Measurements from ENCODE around the gene DHX29. TPM values are rescaled to one million over a fixed set of nuclear protein-coding genes. Genes with fewer than 3 reads are reported as not detected.
"Not testable (repeated sequence)": the region's sequence is repeated elsewhere in the genome, so short reads cannot be mapped to it uniquely, and the experiment has no call there.

The DHX29 gene
- total RNA-seq = 31.6 TPM

DNA sequence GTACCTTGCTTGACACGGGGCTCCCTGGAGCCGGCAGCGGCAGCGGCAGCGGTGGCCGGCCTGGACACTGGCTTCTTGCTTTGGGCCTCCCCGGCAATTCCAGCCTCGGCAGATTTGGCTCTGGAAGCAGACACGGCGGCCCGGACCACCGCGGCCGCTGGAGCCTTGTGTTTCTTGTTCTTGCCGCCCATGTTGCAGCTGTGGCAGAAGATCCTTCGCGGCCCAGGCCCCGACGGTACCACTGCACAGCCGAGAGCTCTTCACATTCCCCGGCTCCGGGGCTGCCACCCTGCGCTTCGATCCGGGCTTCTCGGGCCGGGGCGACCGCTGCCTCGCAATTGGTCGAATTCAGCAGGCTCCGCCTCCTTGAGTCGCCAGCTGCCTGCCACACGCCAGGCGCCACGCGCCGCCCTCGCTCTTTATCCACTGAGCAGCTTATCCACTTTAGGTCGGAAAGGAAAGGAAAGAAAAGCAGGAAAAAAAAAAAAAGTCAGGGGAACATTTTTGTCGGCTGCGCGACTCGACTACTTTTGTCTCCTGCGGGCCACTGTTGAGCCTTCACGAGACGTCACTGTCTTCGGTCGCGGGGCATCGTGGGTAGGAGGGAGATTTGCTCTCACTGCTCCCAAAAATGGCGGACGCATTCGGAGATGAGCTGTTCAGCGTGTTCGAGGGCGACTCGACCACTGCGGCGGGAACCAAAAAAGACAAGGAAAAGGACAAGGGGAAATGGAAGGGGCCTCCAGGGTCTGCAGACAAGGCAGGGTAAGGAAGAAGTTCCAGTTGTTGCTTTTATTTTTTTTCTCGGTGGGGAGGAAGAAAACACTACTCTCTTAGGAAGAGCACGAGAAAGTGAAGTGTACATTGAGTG, at the start of gene DHX29, which contains the start of gene MTREX:
Gene DHX29 (minus strand): TSS at position 312 of the 871 bp plus-strand sequence. CDS start 121 bp downstream, at position 191.
Gene MTREX (plus strand): TSS at position 607 of the 871 bp plus-strand sequence. CDS start 25 bp downstream, at position 632.
- peak; percentile 93 for DNase-seq (ENCODE audit: low spot score)

- DNase-seq (ENCODE audit: low spot score) = no peak
These were observed 49.4 kb upstream of the DHX29 start for GRCh38 chr5:55356896-55357295.

DNA sequence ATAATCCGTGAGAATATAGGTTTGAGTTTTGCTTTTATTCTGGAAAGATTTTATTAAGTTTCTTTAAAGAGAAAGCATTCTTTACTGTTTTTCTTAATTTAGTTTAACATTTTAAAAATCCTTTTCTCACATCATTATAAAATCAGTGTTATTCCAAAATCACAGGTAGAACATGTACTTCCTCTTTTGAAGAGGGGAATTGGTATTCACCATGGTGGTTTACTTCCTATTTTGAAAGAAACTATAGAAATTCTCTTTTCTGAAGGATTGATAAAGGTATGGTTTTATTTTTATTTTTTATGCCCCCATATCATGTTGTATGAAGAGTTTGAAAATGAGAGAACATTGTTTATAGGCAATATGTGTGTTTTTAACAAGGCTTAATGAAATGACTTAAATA, 43.3 kb upstream of the DHX29 start:
- no peak for DNase-seq (ENCODE audit: low spot score)

GRCh38 chr5:55347786-55348185, 40.3 kb upstream of the DHX29 start:
- DNase-seq (ENCODE audit: low spot score) = no peak

DNA sequence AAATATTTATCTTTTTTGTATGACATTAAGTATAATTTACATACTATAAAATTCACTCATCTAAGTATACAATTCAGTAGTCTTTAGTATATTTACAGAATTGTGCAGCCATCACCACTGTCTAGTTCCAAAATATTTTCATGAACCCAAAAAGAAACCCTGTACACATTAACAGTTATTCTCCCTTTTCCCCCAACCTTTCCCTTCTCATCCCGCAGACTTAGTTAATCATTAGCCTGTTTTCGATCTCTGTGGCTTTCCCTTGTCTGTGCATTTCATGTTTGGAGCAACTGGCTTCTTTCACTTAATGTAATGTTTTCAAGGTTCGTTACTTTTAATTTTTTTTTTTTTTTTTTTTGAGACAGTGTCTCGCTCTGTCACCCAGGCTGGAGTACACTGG, 37.8 kb upstream of the DHX29 start:
- DNase-seq (ENCODE audit: low spot score) = no peak

DNA sequence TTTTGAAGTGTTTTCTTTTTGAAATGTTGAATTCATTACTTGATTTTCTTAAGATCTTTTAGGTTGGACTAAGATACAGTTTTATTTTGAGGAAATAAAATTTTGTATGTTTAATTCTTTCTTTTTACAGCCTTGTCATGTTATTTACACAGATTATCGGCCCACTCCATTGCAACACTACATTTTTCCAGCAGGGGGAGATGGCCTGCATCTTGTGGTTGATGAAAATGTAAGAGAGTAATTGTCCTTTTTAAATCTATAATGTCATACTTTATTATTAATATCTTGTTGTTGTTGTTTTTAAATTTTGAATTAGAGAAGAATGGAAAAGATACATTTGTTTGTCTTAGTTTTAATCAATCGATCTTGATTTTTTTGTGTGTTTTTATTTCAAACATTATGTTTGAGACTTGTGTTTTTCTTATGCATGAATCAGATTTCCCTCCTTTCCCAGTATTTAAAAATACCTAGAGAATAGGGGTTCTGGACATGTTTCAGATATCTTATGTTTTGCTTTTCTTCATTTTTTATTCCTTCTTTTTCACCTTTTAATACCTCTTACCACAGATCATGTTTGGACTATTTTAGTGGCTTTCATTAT, 37.0 kb upstream of the DHX29 start:
- peak; percentile 67 for DNase-seq (ENCODE audit: low spot score)

- no peak for DNase-seq (ENCODE audit: low spot score)
These were observed 36.1 kb upstream of the DHX29 start for GRCh38 chr5:55343609-55344008.

DNA sequence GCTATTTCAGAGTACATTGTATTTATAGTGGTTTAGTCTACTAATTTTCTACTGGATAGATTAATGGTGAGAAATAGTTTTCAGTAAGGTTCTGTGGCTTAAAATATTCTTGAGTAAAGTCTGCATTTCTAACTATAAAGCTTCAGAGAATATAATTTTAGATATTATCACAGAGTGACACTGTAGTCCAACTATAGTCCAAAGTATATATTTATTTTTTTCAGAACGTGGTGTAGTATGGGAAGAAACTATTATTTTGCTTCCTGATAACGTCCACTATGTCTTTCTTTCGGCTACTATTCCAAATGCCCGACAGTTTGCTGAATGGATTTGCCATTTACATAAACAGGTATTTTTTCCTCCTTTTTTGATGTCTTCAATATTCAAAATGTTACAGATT, 35.6 kb upstream of the DHX29 start:
- DNase-seq (ENCODE audit: low spot score) = no peak

GRCh38 chr5:55338810-55339243, 31.3 kb upstream of the DHX29 start:
- no peak for DNase-seq (ENCODE audit: low spot score)

DNA sequence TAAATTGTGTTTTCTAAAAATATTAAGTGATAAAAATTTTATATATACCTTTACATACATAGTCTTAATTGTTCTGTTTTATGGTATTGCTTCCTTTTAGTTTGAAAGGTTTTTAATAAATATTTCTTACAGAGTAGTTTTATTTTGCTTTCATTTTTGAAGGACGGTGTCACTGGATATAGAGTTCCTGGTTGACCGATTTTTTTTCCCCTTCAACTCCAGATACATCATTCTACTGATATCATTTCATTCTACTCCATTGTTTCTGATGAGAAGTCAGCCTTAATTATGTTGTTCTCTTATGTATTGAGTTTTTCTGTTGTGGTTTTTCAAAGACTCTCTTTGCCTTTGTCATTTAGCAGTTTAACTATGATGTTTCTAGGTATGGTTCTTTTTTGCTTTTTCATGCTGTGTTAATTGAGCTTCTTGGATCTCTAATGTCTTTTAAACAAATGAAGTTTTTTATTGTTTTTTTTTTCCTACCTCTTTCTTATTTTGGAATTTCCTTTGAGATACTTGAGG, 30.7 kb upstream of the DHX29 start:
- DNase-seq (ENCODE audit: low spot score) = no peak

DNA sequence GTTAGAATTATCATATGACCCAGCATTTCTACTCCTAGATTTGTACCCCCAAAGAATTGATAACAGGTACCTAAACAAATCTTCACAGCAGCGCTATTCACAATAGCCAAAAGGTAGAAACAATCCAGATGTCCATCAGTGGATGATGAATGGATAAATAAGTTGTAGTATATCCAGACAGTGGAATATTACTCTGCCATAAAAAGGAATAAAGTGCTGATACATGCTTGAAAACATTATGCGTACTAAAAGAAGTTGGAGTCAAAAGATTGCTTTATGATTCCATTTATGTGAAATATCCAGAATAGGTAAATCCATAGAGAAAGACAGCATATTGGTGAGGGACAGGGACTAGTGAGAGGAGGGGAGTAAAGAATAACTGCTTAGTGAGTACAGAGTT, 26.3 kb upstream of the DHX29 start:
- no peak for DNase-seq (ENCODE audit: low spot score)

DNA sequence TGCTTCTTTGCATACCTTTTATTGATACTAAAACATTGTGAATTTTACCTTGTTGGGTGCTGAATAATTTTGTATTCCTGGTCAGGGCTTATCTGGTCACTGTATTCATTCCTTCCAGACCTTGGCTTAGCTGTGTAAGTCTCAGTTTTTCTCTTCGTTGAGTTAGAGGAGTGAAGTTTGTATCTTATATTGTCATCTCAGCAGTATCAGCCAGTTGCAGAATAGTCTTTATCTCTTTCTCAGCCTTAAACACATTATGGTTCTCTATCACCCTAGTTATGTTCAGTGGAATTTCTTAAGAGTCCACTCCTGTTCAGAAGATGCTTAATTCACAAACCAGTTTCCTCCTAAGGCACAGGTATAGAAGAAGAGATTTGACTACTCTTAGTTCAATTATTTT, 25.5 kb upstream of the DHX29 start:
- DNase-seq (ENCODE audit: low spot score) = no peak

DNA sequence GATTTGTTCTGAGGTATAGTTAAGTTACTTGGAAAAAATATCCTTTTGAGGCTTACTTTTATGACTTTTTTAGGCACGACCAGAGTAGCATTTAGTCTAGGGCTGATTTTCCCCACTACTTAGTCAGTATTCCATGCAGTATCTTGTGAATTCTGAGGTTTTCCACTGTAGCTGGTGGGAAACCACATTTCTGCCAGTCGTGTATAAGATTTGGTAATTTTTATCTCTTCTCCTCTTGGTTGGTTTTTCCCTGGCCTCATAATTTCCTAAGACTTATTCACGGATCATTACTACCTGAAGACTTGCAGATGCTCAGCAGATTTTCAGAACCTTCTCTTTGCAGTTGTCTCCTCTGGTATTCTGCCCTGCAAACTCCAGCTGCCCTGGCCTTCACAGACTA, 23.8 kb upstream of the DHX29 start:
- DNase-seq (ENCODE audit: low spot score) = no peak

DNA sequence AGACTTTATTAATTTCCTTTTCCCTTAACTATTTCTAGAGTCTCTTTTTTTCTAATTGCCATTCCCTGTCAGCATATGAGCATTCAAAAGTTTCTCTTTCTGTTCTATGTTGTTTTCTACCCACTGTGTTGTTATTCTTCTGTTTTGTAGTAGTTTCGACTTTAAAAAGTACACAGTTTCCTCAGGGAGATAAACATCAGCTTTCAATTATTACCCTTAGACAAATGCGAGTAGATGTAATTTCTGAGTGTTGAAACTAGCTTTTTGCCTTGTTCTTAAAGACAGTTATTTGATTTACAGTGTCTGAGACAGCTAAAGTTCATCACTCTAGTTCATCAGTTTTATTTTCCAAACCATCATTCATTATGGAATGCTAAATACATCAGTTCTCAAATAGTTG, 19.8 kb upstream of the DHX29 start:
- no peak for DNase-seq (ENCODE audit: low spot score)

DNA sequence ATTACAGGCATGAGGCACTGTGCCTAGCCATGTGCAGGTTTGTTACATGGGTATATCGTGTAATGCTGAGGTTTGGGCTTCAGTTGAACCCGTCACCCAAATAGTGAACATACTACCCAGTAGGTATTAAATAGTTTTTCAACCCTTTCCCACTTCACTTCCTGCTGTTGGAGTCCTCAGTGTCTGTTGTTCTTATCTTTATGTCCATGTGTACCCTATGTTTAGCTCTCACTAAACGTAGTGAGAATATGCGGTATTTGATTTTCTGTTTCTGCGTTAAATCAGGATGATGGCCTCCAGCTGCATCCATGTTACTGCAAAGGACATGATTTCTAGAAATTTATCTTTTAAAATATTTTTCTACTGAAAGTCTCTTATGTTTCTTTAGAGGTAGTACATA, 18.1 kb upstream of the DHX29 start:
- no peak for DNase-seq (ENCODE audit: low spot score)

- no peak for DNase-seq (ENCODE audit: low spot score)
These were observed 17.4 kb upstream of the DHX29 start for GRCh38 chr5:55324815-55325418.

DNA sequence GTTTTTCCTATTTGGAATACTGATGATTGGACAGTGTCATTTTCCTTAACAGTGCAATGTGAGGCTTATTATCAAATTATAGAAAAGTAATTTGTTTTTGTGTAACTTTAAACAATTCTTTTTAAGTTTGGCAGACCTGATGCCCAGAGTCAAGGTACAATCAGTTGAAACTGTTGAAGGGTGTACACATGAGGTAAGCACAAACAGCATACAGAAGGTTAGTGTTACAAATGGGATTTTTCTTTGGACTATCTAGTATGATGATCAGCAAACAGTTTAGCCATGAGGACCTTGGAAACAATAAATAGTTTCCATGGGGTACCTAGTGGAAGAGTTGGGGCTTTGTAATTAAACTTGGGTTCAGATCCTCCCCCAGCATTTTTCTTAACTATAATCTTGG, 16.5 kb upstream of the DHX29 start:
- no peak for DNase-seq (ENCODE audit: low spot score)

DNA sequence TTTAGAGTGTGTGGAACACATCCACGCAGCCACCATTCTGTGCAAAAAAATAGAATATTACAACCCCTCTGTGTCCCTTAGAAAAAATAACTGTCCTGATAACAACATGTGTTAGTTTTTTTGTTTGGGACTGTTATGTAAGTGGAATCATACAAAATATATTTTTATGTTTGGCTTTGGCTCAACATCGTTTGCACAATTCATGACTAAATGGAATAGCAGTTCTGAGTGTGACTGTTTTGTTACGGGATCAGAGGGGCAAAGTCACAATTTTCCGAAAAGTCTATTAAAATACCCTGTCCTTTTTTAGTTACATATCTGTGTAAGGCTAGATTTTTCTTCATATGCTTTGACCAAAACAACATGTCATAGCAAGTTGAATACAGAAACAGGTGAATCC, 13.1 kb upstream of the DHX29 start:
- DNase-seq (ENCODE audit: low spot score) = no peak

DNA sequence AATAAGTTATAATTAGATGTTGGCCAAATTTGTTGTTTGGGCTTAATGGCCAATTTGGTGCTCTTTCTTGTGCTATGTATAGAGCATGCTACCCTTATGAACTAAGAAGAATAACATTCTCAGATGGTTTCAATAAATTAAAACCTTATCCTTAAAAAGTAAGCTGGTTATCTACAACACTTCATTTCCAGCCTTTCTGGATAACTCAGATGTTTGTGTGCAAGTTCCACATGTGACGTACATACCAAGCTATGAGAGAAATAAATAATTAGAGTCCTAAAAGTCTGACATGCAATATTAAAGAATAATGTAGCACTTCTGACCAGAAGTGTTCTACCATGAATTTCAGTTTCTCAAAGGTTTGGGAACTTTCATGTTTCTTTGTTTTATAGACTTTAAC, 12.0 kb upstream of the DHX29 start:
- no peak for DNase-seq (ENCODE audit: low spot score)

- not testable (repeated sequence) for DNase-seq (ENCODE audit: low spot score)
These were observed 10.7 kb upstream of the DHX29 start for GRCh38 chr5:55318237-55318636.

DNA sequence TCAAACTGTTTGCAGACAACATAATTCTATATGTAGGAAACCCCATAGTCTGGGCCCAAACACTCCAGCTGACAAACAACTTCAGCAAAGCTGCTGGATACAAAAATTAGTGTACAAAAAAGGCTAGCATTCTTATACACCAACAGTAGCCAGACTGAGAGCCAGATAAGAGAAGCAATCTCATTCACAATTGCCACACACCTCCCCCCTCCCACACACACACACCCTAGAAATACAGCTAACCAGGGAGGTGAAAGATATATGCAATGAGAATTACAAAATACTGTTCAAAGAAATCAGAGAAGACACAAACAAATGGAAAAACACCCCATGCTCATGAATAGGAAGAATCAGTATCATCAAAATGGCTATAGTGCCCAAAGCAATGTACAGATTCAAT, 9.3 kb upstream of the DHX29 start:
- no peak for DNase-seq (ENCODE audit: low spot score)

DNA sequence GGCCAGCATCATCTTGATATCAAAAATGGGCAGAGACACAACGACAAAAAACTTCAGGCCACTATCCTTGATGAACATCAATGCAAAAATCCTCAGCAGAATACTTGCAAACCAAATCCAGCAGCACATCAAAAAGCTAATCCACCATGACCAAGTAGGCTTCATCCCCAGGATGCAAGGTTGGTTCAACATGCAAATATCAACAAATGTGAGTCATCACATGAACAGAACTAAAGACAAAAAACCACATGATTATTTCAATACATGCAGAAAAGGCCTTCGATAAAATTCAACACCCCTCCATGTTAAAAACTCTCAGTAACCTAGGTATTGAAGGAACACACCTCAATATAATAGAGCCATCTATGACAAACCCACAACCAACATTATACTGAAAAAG, 8.8 kb upstream of the DHX29 start:
- no peak for DNase-seq (ENCODE audit: low spot score)
